ENCODE results near the gene PDIK1L. TPM values are rescaled to one million over a fixed set of nuclear protein-coding genes. Genes with fewer than 3 reads are reported as not detected.

Gene PDIK1L
- total and polyA plus RNA-seq, 9 of the 15 experiments (the other 6 are each of a cell fraction or from before 2014, with no cell fraction given): 12.8 to 30.2 (median 21.5) TPM

DNA sequence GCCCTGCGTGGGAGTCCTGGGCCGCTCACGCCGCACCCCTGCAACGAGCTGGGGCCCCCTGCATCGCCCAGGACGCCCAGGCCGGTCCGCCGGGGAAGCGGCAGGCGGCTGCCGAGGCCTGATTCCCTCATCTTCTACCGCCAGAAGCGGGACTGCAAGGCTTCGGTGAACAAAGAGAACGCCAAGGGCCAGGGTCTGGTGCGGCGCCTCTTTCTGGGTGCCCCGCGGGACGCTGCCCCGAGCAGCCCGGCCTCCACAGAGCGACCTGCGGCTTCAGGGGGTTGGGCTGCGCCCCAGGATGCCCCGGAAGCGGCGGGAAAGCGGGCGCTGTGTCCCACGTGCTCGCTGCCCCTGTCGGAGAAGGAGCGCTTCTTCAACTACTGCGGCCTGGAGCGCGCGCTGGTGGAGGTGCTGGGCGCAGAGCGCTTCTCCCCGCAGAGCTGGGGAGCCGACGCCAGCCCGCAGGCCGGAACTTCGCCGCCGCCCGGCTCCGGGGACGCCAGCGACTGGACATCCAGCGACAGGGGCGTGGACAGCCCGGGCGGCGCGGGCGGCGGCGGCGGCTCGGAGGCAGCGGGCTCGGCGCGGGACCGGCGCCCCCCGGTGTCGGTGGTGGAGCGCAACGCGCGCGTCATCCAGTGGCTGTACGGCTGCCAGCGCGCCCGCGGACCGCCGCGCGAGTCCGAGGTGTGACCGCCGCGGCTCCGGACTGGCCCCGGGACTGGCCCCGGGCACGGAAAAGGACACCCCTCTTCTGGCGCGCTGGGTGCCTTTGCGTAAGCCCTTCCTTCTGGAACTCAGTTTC, 50.0 kb downstream of the PDIK1L start (continued):
- TF ChIP-seq HOXB6 (CRISPR knock-in tag; IDR thresholded peaks at IDR 0.05; ENCODE audit: borderline replicate concordance): no peak
- no peak for TF ChIP-seq STAG1 (CRISPR knock-in tag; IDR thresholded peaks at IDR 0.05; ENCODE audit: borderline replicate concordance)
- no peak for TF ChIP-seq SMARCB1 (IDR thresholded peaks at IDR 0.05; ENCODE audit: insufficient read length, low read depth)
- TF ChIP-seq, protein P1, sequence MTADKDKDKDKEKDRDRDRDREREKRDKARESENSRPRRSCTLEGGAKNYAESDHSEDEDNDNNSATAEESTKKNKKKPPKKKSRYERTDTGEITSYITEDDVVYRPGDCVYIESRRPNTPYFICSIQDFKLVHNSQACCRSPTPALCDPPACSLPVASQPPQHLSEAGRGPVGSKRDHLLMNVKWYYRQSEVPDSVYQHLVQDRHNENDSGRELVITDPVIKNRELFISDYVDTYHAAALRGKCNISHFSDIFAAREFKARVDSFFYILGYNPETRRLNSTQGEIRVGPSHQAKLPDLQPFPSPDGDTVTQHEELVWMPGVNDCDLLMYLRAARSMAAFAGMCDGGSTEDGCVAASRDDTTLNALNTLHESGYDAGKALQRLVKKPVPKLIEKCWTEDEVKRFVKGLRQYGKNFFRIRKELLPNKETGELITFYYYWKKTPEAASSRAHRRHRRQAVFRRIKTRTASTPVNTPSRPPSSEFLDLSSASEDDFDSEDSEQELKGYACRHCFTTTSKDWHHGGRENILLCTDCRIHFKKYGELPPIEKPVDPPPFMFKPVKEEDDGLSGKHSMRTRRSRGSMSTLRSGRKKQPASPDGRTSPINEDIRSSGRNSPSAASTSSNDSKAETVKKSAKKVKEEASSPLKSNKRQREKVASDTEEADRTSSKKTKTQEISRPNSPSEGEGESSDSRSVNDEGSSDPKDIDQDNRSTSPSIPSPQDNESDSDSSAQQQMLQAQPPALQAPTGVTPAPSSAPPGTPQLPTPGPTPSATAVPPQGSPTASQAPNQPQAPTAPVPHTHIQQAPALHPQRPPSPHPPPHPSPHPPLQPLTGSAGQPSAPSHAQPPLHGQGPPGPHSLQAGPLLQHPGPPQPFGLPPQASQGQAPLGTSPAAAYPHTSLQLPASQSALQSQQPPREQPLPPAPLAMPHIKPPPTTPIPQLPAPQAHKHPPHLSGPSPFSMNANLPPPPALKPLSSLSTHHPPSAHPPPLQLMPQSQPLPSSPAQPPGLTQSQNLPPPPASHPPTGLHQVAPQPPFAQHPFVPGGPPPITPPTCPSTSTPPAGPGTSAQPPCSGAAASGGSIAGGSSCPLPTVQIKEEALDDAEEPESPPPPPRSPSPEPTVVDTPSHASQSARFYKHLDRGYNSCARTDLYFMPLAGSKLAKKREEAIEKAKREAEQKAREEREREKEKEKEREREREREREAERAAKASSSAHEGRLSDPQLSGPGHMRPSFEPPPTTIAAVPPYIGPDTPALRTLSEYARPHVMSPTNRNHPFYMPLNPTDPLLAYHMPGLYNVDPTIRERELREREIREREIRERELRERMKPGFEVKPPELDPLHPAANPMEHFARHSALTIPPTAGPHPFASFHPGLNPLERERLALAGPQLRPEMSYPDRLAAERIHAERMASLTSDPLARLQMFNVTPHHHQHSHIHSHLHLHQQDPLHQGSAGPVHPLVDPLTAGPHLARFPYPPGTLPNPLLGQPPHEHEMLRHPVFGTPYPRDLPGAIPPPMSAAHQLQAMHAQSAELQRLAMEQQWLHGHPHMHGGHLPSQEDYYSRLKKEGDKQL (CRISPR knock-in tag; IDR thresholded peaks at IDR 0.05; ENCODE audit: borderline replicate concordance): no peak
- no peak for TF ChIP-seq SNIP1 (IDR thresholded peaks at IDR 0.05; ENCODE audit: low read depth)
- peak in 1 of 2 experiments; percentile 3; a peak in 1 of 4 replicates for TF ChIP-seq RCOR1 (IDR thresholded peaks at IDR 0.05; ENCODE audit: borderline replicate concordance in 1 of 2, low read depth in 2 of 2, low read length in 2 of 2)
- TF ChIP-seq, protein P2, sequence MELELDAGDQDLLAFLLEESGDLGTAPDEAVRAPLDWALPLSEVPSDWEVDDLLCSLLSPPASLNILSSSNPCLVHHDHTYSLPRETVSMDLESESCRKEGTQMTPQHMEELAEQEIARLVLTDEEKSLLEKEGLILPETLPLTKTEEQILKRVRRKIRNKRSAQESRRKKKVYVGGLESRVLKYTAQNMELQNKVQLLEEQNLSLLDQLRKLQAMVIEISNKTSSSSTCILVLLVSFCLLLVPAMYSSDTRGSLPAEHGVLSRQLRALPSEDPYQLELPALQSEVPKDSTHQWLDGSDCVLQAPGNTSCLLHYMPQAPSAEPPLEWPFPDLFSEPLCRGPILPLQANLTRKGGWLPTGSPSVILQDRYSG (tag; conservative IDR thresholded peaks at IDR 0.05; ENCODE audit: low read depth): no peak; the same call in 1 of the 2 replicates
- no peak for TF ChIP-seq SETDB1 (IDR thresholded peaks at IDR 0.05; ENCODE audit: low read length)
- TF ChIP-seq, protein P3, sequence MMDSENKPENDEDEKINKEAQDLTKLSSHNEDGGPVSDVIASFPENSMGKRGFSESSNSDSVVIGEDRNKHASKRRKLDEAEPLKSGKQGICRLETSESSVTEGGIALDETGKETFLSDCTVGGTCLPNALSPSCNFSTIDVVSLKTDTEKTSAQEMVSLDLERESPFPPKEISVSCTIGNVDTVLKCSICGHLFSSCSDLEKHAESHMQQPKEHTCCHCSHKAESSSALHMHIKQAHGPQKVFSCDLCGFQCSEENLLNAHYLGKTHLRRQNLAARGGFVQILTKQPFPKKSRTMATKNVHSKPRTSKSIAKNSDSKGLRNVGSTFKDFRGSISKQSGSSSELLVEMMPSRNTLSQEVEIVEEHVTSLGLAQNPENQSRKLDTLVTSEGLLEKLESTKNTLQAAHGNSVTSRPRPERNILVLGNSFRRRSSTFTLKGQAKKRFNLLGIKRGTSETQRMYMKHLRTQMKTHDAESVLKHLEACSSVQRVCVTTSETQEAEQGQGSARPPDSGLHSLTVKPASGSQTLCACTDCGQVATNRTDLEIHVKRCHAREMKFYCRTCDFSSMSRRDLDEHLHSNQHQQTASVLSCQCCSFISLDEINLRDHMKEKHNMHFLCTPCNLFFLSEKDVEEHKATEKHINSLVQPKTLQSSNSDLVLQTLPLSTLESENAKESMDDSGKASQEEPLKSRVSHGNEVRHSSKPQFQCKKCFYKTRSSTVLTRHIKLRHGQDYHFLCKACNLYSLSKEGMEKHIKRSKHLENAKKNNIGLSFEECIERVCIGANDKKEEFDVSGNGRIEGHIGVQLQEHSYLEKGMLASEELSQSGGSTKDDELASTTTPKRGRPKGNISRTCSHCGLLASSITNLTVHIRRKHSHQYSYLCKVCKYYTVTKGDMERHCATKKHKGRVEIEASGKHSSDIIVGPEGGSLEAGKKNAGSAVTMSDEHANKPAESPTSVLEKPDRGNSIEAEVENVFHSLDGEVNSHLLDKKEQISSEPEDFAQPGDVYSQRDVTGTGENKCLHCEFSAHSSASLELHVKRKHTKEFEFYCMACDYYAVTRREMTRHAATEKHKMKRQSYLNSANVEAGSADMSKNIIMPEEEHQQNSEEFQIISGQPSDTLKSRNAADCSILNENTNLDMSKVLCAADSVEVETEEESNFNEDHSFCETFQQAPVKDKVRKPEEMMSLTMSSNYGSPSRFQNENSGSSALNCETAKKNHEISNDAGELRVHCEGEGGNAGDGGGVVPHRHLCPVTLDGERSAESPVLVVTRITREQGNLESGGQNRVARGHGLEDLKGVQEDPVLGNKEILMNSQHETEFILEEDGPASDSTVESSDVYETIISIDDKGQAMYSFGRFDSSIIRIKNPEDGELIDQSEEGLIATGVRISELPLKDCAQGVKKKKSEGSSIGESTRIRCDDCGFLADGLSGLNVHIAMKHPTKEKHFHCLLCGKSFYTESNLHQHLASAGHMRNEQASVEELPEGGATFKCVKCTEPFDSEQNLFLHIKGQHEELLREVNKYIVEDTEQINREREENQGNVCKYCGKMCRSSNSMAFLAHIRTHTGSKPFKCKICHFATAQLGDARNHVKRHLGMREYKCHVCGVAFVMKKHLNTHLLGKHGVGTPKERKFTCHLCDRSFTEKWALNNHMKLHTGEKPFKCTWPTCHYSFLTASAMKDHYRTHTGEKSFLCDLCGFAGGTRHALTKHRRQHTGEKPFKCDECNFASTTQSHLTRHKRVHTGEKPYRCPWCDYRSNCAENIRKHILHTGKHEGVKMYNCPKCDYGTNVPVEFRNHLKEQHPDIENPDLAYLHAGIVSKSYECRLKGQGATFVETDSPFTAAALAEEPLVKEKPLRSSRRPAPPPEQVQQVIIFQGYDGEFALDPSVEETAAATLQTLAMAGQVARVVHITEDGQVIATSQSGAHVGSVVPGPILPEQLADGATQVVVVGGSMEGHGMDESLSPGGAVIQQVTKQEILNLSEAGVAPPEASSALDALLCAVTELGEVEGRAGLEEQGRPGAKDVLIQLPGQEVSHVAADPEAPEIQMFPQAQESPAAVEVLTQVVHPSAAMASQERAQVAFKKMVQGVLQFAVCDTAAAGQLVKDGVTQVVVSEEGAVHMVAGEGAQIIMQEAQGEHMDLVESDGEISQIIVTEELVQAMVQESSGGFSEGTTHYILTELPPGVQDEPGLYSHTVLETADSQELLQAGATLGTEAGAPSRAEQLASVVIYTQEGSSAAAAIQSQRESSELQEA (IDR thresholded peaks at IDR 0.05; ENCODE audit: low read depth): no peak
- TF ChIP-seq ZNF699 (CRISPR knock-in tag; IDR thresholded peaks at IDR 0.05; ENCODE audit: insufficient replicate concordance): no peak
- TF ChIP-seq NFATC3 (IDR thresholded peaks at IDR 0.05): no peak
- TF ChIP-seq TCF7 (IDR thresholded peaks at IDR 0.05; ENCODE audit: borderline replicate concordance): no peak
